IPS-18c (cell line): ENCODE data around the gene DPH1.

ENCODE experiments used
- H3K4me3 ChIP-seq: 2 replicates; pipeline ENCODE4 v1.7.0; 2013; ENCODE audit warnings: low read depth, mild to moderate bottlenecking, low read length, moderate library complexity; ENCODE audit not compliant: insufficient read depth
- H3K9me3 ChIP-seq: one replicate; pipeline ENCODE4 v1.6.1; 2013; ENCODE audit warnings: mild to moderate bottlenecking, low read length, moderate library complexity; ENCODE audit not compliant: control insufficient read depth, insufficient read depth

Gene DPH1

DNA sequence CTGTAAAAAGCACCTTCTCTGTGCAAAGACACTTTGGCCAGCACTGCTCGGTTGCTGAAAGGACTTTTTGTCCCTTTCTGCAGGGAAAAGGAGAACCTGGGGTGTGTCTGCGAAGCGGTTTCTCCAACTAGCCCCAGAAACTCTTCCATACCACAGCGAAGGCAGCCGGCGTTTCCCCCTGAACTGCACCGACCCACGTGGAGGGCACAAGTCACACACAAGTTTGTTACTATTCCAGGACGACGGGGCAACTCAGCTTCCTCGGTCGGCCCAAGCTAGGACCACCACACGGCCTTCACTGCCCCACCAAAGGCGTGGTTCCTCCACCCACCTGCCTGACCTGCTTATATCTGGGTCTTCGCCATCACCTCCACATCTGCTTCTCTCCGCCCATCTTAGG, 6.7 kb upstream of the DPH1 start:
- H3K4me3 ChIP-seq: no peak overlapping the region
- no peaks in the 10 kb centered on the region for H3K9me3 ChIP-seq

DNA sequence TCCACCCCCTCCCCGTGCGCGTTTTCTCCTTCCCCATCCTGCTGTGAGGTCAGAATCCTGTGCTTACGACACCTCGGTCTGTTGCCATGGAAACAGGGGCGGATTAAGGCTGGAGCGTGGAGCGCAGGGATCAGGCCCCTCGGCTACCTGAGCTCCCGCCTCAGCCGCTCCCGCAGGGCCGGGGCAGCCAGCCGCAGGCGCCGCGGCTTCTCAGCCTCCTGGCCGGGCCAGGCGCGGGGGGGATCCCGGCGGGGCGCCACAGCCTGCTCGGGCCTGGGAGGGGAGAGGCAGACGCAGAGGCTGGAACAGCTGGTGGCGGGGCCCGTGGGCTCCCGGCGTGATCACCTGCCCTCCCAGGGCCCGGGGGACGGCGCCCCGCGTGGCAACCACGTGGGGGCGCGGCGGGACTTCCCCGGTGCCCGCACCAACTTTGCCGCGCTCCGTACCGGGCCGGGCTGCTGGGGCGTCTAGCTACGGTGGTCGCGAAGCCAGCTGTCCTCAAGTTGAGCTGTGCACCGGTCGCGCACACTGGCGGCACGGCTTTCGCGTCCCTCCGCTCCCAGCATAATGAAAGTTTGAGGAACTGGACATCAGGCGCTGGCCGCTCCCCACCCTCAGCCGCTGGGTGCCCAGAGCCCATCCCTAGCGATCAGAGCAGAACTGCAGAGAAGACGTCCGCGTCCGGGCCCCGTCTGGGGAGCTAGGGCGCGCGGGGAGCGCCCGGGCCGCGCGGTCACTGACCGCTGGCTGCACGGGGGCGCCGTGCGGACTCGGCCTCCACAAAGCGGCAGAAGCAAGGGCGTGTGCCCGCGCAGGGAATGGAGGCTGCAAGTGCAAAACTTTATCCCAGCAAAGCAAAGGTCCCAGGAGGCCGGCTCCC, 6.0 kb upstream of the DPH1 start:
- Histone ChIP-seq H3K9me3 (no peaks in the 10 kb centered on the region), H3K4me3 (peak overlapping the region; percentile 49; the same call in 1 of the 2 replicates)

DNA sequence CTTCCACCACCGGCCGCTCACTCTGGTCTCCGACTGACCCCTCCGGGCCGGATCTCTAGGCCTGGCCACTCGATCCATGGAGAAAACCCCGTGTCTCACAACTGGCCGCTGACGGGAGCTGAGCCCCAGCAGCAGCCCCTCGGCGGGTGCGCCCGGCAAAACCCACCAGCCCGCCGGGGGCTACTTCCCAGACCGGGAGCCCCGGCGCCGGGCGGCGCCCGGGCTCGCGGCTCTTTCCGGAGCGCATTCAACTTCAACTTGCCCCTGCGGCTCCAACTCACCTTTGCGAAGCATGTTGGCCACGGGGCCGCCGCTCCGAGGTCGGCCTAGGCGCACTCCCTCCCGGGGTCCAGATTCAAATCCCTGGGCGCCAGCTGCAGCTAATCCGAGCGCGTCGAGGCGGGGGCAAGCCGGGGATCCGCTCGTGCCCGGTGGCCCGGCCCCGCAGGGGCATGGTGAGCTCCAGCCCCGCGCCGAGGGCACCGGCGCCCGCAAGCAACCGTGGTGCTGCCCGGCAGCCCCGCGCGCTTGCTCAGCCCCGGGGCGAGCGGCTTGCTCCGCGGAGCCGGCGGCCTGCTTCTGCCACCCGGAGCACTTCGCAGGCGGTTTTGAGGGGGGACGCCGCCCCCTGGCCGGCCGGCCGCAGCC, 5.3 kb upstream of the DPH1 start:
- H3K4me3 ChIP-seq: peak overlapping the region; percentile 49
- H3K9me3 ChIP-seq: no peaks in the 10 kb centered on the region

DNA sequence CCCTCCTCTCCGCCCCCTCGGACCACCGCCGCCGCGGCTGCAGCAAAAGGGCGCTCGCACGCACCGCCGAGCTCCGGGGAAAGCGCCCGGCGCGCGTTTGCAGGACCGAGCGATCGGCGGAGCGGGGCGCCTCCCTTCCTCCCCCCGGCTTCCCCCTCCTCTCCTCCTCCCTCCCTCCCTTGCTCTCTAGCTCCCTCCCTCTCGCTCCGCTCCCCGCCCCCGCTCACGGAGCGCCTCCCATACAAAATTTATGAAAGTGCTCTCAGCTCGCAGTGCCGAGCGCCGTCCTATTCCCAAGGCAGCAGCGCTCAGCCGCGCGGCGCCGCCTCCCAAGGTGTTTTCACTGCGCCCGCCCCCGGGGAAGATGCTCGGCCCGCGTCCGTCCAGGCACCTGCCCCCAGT, 4.7 kb upstream of the DPH1 start, which contains the start of gene RTN4RL1:
RTN4RL1 (minus strand) TSS at position 115 of the 402 bp plus-strand sequence. CDS start 469 bp downstream, outside the sequence.
- Histone ChIP-seq H3K9me3 (no peaks in the 10 kb centered on the region), H3K4me3 (peak within 1 kb of the TSS; percentile 49)

DNA sequence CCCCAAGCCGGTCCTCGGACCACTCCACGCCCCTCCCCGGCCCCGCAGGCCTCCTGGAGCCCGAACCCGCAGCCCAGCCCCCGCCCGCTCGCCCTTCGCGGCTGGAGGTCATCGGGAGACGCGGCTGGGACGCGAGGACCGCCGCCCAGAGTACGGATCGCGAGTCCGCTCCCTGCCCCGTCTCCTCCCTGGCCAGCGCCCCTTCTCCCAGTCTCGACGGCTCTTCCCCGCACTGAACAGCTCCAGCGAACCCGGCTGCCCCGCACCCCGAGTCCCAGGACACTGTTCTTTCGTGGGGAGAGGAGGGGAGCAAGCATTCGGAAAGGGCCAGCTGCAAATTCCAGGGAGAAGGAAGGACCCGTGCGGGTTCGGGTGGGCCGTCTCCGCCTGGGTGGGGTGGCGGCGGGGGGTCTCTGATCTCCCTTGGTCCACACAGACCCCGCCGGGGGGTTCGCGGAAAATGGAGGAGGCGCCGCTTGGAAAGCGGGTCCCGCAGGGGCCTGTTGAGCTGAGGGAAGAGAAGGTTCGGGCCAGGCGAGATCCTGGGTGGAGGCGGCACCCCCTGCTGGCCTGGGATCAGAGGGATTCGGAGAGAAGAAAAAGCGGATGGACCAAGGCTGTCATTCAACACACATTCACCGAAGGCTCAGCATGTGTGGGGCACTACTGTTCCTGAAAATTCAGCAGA, 4.2 kb upstream of the DPH1 start:
- Histone ChIP-seq H3K4me3 (peak overlapping the region; percentile 49; the same call in 1 of the 2 replicates), H3K9me3 (no peaks in the 10 kb centered on the region)

DNA sequence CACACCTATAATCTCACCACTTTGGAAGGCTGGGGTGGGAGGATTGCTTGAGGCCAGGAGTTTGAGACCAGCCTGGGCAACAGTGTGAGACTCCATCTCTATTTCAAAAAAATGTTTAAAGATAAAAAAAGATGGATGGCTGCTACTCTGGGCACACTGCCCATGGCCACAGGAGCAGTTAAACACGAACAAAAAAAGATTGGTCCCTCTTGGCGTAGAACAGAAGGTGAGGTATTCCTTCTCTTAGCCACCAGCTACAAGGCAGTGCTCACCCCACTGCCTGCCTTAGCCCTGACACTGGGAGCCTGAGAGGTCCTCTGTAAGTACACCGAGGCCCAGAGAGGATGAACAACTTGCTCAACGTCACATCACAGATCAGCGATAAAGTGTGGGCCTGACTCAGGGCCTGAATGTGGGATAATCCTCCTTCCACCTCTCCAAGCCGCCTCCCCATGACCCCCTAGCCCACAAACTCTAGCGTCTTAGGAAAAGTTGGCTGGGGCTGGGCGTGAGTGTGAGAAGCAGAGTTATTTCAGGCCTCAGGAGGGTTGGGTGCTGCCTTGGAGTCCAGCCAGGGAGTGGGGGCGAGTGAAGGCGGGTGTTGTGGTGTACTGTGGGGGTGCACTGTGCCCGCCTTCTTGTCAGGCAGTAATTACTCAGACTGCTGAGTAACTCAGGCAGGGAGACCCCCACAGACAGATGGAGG, 2.3 kb upstream of the DPH1 start:
- H3K4me3 ChIP-seq: no peak overlapping the region
- H3K9me3 ChIP-seq: no peaks in the 10 kb centered on the region

DNA sequence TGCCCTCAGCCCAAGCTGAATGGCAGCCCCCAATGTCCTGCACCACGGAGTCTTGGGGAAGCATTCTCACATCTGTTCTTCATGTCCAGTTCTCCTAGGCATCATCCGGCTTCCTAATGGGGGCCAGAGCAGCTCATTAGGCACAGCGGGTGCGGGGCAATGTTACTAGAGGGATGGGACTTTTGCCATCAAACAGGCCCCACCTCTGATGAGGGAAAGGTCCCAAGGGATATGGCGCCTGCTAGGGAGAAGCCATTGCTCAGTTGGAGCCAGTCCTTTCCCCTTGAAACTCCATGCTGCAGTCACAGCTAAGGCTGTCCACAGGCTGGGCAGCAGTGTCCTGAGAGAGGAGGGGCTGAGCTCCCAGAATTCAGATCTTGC, 1.7 kb upstream of the DPH1 start:
- H3K4me3 ChIP-seq: no peak overlapping the region
- H3K9me3 ChIP-seq: no peaks in the 10 kb centered on the region

DNA sequence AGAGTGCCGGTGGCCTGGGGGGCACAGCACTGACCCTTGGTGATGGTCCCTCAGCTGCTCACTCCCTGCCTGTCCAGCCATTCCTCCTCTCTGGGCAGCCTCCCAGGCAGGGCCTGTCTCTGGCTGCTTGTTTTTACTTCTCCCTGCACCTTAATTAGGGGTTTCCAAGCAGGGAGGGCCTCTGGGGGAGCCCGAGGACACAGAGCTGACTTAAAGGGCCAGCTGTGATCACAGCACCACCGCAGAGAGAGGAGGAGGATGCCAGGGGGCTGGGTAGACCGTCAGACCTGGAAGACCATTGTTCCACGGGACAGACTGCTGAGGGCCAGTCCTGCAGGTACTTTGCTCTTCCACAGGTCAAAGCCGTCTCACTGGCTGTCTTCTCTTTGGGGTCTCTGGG, 1.2 kb upstream of the DPH1 start:
- Histone ChIP-seq H3K9me3 (no peaks in the 10 kb centered on the region), H3K4me3 (no peak overlapping the region)

DNA sequence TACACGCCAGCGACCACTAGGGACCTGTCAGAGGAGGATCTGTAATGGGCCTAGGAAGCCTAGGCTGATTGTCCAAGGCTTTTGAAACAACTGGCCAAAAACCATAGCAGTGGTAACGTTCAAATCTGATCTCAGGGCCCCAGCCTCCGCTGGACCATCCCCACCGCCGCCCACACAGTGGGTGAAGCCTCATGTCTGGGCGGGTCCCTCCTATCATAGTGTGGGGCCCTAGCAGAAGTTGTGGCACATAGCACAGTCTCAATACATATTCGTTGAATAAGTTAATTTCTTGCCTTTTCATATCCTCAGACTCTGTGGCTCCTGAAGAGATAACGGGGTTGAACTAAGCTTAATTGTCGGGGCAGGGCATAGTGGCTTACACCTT, 818 bp downstream of the DPH1 start:
- Histone ChIP-seq H3K4me3 (peak overlapping the region; percentile 99), H3K9me3 (no peaks in the 10 kb centered on the region)

DNA sequence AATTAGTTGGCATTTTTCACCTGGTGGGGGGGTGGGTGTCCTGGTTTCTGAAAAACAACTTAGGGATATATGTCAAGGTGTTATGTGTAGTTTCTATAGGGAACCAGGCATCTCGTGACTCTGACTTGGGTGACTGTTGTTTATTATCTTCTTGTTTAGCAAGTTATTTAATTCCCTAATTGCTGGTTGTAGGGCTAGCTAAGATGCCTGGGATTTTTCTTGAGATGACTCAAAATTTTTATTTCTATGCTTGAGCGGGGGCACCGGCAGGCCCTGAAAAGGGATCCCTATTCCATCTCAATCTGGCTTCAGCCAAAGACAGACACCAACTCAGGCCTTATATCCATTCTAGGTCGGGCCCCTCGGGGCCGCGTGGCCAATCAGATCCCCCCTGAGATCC, 3.2 kb downstream of the DPH1 start:
- no peaks in the 10 kb centered on the region for H3K9me3 ChIP-seq
- no peak overlapping the region for H3K4me3 ChIP-seq

DNA sequence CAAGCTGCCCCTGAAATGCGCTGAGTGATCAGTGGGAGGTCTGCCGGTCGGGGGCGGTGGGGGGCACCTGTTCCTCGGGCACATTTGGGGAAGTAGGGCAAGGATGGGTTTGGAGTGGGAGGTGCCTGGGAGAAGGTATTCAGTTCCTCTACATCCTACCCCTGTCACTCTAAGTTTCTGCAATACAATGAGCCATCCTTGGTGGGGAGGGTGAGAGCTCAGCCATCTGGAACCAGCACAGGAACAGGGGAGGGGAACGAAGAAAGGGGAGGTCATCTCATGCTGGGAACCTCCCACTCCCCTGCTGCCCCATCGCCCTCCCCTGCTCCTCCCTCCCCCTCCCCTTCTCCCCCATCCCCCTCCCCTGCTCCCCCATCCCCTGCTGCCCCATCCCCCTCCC, 4.2 kb downstream of the DPH1 start:
- H3K4me3 ChIP-seq: no peak overlapping the region
- H3K9me3 ChIP-seq: no peaks in the 10 kb centered on the region

DNA sequence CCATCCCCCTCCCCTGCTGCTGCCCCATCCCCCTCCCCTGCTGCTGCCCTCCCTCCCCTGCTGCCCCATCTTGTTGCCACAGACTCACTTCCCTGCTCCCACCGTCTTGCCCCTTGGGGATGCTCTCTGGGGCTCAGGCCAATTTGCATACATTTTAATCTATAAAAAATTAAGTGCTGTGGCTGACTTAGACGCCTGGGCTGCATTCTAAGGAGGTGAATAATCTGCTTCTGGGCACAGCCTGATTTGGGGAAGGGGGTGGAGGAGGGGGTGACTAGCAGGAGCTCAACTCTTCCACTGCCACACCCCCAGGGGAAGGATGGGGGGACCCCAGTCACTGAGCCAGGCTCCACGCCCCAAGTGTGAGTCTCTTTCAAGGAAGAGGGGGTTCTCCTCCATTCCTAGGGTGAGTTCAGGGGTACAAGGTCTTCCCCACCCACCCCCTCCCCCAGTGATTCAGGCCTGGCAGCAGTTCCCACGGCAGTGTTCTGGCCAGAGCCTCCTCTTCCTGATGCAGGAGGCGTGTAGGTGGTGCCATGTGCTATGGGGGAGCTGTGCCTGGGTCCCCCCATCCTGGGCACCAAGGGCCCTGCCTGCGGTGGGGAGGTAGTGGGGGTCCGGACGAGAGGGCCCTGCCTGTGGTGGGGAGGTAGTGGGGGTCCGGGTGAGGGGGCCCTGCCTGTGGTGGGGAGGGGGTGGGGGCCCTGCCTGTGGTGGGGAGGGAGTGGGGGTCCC, 5.0 kb downstream of the DPH1 start:
- Histone ChIP-seq H3K9me3 (no peaks in the 10 kb centered on the region), H3K4me3 (no peak overlapping the region)

DNA sequence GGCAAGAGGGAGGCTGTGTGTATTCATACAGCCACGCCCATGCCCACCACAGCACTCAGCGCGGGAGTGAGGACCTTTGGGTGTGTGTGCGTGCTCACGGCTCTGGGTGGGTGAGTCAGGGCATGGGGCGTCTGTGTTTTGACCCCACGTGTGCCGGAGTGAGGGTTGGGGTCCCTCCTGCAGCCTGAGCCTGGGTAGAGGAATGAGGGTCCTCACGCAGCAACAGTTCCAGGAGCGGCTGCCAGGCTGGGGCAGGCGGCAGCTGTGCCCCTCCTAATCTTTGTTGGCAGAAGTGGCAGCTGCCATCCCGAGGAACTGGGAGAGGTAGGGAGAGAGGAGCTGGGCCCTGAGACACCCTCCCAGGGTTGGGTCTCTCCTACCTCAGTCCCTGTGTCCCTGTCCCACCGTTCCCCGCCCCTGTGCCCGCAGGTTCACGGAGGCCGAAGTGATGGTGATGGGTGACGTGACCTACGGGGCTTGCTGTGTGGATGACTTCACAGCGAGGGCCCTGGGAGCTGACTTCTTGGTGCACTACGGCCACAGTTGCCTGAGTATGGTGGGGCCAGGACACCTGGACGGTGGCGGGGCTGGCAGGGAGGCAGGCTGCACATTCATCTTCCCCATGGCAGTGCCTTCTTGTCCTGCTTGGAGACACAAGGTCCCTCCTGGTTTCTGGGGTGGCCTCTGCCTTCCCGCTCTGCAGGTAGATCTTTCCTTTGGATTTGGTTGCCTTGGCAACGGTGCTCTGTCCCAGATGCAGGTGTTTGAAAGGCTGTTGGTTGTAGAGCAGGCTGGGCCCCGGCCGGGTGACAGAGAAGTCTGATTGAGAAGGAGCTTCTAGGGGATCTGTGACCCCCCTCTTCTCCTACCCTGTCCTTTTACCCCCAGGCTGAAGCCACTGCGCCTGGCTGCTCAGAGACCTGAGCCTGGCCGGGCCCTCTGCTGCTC, 5.9 kb downstream of the DPH1 start:
- Histone ChIP-seq H3K4me3 (no peak overlapping the region), H3K9me3 (no peaks in the 10 kb centered on the region)

DNA sequence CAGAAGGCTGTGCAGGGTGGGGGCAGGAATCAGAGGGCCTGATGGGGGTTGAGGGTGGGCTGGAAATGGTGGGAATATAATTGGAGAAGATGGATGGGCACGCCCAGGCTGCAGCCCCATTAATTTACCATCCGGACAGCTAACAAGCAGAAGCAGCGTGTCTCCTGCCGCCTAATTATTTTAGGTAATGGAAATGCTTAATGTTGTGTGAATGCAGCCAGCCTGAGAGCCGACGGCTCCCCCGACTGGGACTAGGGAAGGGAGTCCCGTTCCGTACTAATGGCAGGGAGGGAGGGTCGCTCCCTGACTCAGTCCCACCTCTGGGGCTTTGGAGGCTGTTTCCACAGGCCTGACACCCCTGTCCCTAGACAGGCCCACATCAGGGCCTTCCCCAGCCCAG, 7.2 kb downstream of the DPH1 start:
- H3K9me3 ChIP-seq: no peaks in the 10 kb centered on the region
- H3K4me3 ChIP-seq: no peak overlapping the region

DNA sequence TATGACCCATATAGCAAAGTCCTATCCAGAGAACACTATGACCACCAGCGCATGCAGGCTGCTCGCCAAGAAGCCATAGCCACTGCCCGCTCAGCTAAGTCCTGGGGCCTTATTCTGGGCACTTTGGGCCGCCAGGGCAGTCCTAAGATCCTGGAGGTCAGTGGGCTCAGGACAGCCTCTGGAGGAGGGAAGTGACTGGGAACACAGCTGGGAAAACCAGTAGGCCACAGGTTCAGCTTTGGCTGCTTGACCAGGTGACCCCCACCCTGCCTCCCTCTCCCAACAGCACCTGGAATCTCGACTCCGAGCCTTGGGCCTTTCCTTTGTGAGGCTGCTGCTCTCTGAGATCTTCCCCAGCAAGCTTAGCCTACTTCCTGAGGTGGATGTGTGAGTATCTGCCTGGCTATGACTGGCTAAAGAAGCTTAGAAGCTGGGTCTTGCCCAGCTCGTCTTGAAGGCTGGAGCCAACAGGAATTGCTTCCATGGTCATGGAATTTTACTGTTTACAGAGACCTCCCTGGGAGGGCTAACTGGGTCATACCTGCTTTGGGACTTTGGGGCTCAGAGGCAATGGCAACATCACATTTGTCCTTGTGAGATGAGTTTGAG, 10.4 kb downstream of the DPH1 start:
- H3K4me3 ChIP-seq: no peak overlapping the region
- H3K9me3 ChIP-seq: no peaks in the 10 kb centered on the region
